B cell (primary cell): Measurements from ENCODE around the gene ACO2. TPM values are rescaled to one million over a fixed set of nuclear protein-coding genes. Genes with fewer than 3 reads are reported as not detected.
A peak's percentile ranks its signal among the peaks of the same experiment; 100 is the strongest.

Source experiments
- ATAC-seq: fragments of 200-7000 bp; cut with Tn5 transposase; one replicate; pipeline ENCODE4 v1.10.0; 2021; ENCODE audit warnings: low read depth, mild to moderate bottlenecking, moderate number of reproducible peaks, moderate library complexity
- CTCF ChIA-PET: fragments of 350-600 bp; sonication (Branson Sonifier 250); formaldehyde crosslinking; loops from one replicate; lab custom pipeline; 2021; ENCODE audit warnings: antibody characterized with exemption, inconsistent platforms; lab: Charles Lee
- POLR2A ChIA-PET: fragments of 350-600 bp; sonication (Branson Sonifier 250); formaldehyde crosslinking; loops from one replicate; lab custom pipeline; 2021; ENCODE audit warnings: antibody characterized with exemption; lab: Charles Lee
- DNase-seq: peaks from one replicate; pipeline ENCODE4 v3.0.0; 2013
- H2AFZ ChIP-seq: 2 replicates; pipeline ENCODE4 v1.6.1; 2012; ENCODE audit warnings: mild to moderate bottlenecking, low read depth, low read length; ENCODE audit not compliant: insufficient read depth, poor library complexity, severe bottlenecking
- H3K27ac ChIP-seq, 2 donors: 1 replicate in 1 of 2; 2 replicates in 1 of 2; pipeline ENCODE4 v1.5.1; 2012 to 2013; ENCODE audit warnings: low read length in 2 of 2, mild to moderate bottlenecking in 2 of 2, moderate library complexity in 1 of 2
- H3K27me3 ChIP-seq, 4 experiments: fragments of 200-600 bp in 1 of 4; sonication (generic) in 1 of 4; replicated peaks in 1 of 4; 1 replicate in 2 of 4; 2 replicates in 2 of 4; pipeline versions ENCODE4 v1.6.1 to v1.7.0; 2013 to 2016; ENCODE audit warnings: low read length in 3 of 4, mild to moderate bottlenecking in 2 of 4, mixed read lengths in 1 of 4, moderate library complexity in 1 of 4; ENCODE audit not compliant: insufficient read depth in 4 of 4, control insufficient read depth in 3 of 4; ENCODE audit errors: control extremely low read depth in 1 of 4
- H3K36me3 ChIP-seq, 2 experiments: replicated peaks in 1 of 2; 1 replicate in 1 of 2; 2 replicates in 1 of 2; pipeline versions ENCODE4 v1.6.1 to v1.7.1; 2013; ENCODE audit warnings: low read length in 1 of 2; ENCODE audit not compliant: insufficient read depth in 2 of 2, control insufficient read depth in 1 of 2; ENCODE audit errors: control extremely low read depth in 1 of 2, extremely low read depth in 1 of 2
- H3K4me1 ChIP-seq, 2 donors: fragments of 200-600 bp in 1 of 2; sonication (generic) in 1 of 2; 1 replicate in 1 of 2; 2 replicates in 1 of 2; pipeline versions ENCODE4 v1.5.1 to v1.6.1; 2013 to 2017; ENCODE audit warnings: low read length in 2 of 2; ENCODE audit not compliant: control insufficient read depth in 2 of 2, insufficient read depth in 2 of 2
- H3K4me2 ChIP-seq: replicated peaks from 2 replicates; pipeline ENCODE3; 2012; ENCODE audit warnings: mild to moderate bottlenecking, low read depth, low read length; ENCODE audit not compliant: poor library complexity, severe bottlenecking
- H3K4me3 ChIP-seq, 5 experiments: fragments of 200-600 bp in 1 of 5; sonication (generic) in 1 of 5; 1 replicate in 3 of 5; 2 replicates in 2 of 5; pipeline versions ENCODE4 v1.5.1 to v1.7.0; 2011 to 2016; ENCODE audit warnings: low read length in 4 of 5, mild to moderate bottlenecking in 4 of 5, low read depth in 2 of 5, control low read depth in 1 of 5, moderate library complexity in 1 of 5; ENCODE audit not compliant: insufficient read depth in 1 of 5; ENCODE audit errors: control extremely low read depth in 1 of 5, extremely low read depth in 1 of 5
- H3K79me2 ChIP-seq: fragments of 200-600 bp; sonication (generic); one replicate; pipeline ENCODE4 v1.6.0; 2016; ENCODE audit warnings: low read length; ENCODE audit not compliant: control insufficient read depth, insufficient read depth
- H3K9ac ChIP-seq: fragments of 200-600 bp; sonication (generic); 2 replicates; pipeline ENCODE4 v1.6.1; 2017; ENCODE audit warnings: mild to moderate bottlenecking, low read length, moderate library complexity
- H3K9me3 ChIP-seq, 3 donors: one replicate each; pipeline versions ENCODE4 v1.6.1 to v1.7.1; 2013; ENCODE audit warnings: low read length in 2 of 3; ENCODE audit not compliant: control insufficient read depth in 2 of 3, insufficient read depth in 1 of 3; ENCODE audit errors: control extremely low read depth in 1 of 3
- H4K20me1 ChIP-seq: 2 replicates; pipeline ENCODE4 v1.6.0; 2012; ENCODE audit warnings: mild to moderate bottlenecking, low read length; ENCODE audit not compliant: insufficient read depth, control insufficient read depth, poor library complexity, severe bottlenecking
- H3K27ac Mint-ChIP-seq: one replicate; pipeline ENCODE4 v1.8.0; 2021; ENCODE audit warnings: mixed read lengths
- H3K27me3 Mint-ChIP-seq: one replicate; pipeline ENCODE4 v1.8.0; 2021; ENCODE audit warnings: mixed read lengths
- H3K4me1 Mint-ChIP-seq: one replicate; pipeline ENCODE4 v1.8.0; 2021; ENCODE audit warnings: mixed read lengths
- H3K4me3 Mint-ChIP-seq: one replicate; pipeline ENCODE4 v1.8.0; 2021; ENCODE audit warnings: mixed read lengths
- H3K9me3 Mint-ChIP-seq: one replicate; pipeline ENCODE4 v1.8.0; 2022; ENCODE audit warnings: mixed read lengths; ENCODE audit not compliant: insufficient read depth
- CTCF ChIP-seq: fragments of 200-600 bp; IDR thresholded peaks from one replicate; pipeline ENCODE4 v1.8.0; 2022; ENCODE audit warnings: antibody characterized with exemption, mild to moderate bottlenecking
- EZH2 ChIP-seq: IDR thresholded peaks from 2 replicates; pipeline ENCODE4 v1.6.1; 2012; ENCODE audit warnings: borderline replicate concordance, low read depth, mild to moderate bottlenecking, moderate library complexity, low read length; ENCODE audit not compliant: insufficient read depth, poor library complexity, severe bottlenecking
- WGBS: methylation state at CpG from one replicate; pipeline ENCODE4 v1.1.5; 2013; ENCODE audit warnings: missing lambda C conversion rate; ENCODE audit not compliant: insufficient coverage; 5-methylcytosine and 5-hydroxymethylcytosine counted together
- intact Hi-C: fragments of 100-400 bp; cut with micrococcal nuclease; formaldehyde crosslinking; loops from one replicate; pipeline ENCODE4 v1.10.0; 2022
- polyA plus RNA-seq: library from polyadenylated mRNA; depleted of rRNA; stranded (reverse); fragments of >200 nt; gene quantifications from 2 replicates; pipeline ENCODE4 v1.2.3, GENCODE V29; 2012
- total RNA-seq, 2 donors: library from RNA; stranded (reverse); fragments of 120-200 nt in 1 of 2; gene quantifications; 1 replicate in 1 of 2; 2 replicates in 1 of 2; pipeline versions ENCODE4 v1.2.3 to v1.2.4, GENCODE V29; 2013 to 2022

The ACO2 gene
- total and polyA plus RNA-seq, 2 donors (not counting 1 experiment from before 2014, with no cell fraction given), result 91.5 to 91.7 TPM

- intact Hi-C loops, result loop anchor here (10.0 kb wide), 2 partner anchors 182 to 588 kb away; partner anchors contain the start of genes DESI1, ST13, XPNPEP3 and XRCC6
- no peak overlapping the region for H3K4me2 ChIP-seq
- peaks cover 0 to 7% of the 10 kb centered on the region in 2 experiments for H3K36me3 ChIP-seq
- H3K4me3 Mint-ChIP-seq, result peak overlapping the region; percentile 37
- H3K27ac Mint-ChIP-seq, result peak overlapping the region; percentile 18
- no peak for ATAC-seq
- H2AFZ ChIP-seq, result no peak overlapping the region
- ChIA-PET POLR2A (no interaction called here), CTCF (interaction anchor here (0.9 to 1.9 kb wide), 3 partner anchors 27 to 58 kb away, joined by 5 to 7 read pairs (median 6); partner anchors contain the start of genes ACO2 and PHF5A)
- TF ChIP-seq EZH2, result no peak
- no peak for TF ChIP-seq CTCF
- H3K4me1 Mint-ChIP-seq, result peaks cover 35% of the 10 kb centered on the region
- no peak overlapping the region for H3K4me3 ChIP-seq
- no peaks in the 10 kb centered on the region for H3K27me3 Mint-ChIP-seq
- H3K9ac ChIP-seq, result no peak overlapping the region
- WGBS, result 100% methylated on average over 1 of the region's 2 CpGs
- H4K20me1 ChIP-seq, result peaks cover 61% of the 10 kb centered on the region
- DNase-seq, result no peak
- H3K4me1 ChIP-seq, result peaks cover 4 to 20% of the 10 kb centered on the region in 2 donors
- no peaks in the 10 kb centered on the region for H3K9me3 ChIP-seq
- H3K27me3 ChIP-seq, result no peaks in the 10 kb centered on the region
- H3K27ac ChIP-seq, result peak overlapping the region in 1 of 2 donors; percentile 2
- H3K9me3 Mint-ChIP-seq, result no peaks in the 10 kb centered on the region
- peaks cover 87% of the 10 kb centered on the region for H3K79me2 ChIP-seq
These were observed 26.6 kb upstream of the ACO2 start for GRCh38 chr22:41442240-41442792.
